ENCODE measurements around the gene PCBP1.

- TF ChIP-seq GABPA (IDR thresholded peaks at IDR 0.05; ENCODE audit: low read depth) (no peak), CTCF (IDR thresholded peaks at IDR 0.05; ENCODE audit: insufficient read depth, low read length) (no peak), REST (IDR thresholded peaks at IDR 0.05; ENCODE audit: insufficient replicate concordance, low read depth) (no peak), POLR2AphosphoS5 (IDR thresholded peaks at IDR 0.05; ENCODE audit: low read depth) (no peak)
Measured at GRCh38 chr2:70098032-70098431, 10.8 kb downstream of the PCBP1 start.
